OCI-LY1 (cell line): ENCODE measurements around the gene ZNF710.

Source experiments
- H2AFZ ChIP-seq: fragments of 200-600 bp; sonication (generic), shearing (Covaris generic); 2 replicates; pipeline ENCODE4 v1.6.0; 2014; ENCODE audit warnings: antibody characterized with exemption, mild to moderate bottlenecking, low read length
- H3F3A ChIP-seq: fragments of 200-600 bp; sonication (generic), shearing (Covaris generic); 2 replicates; pipeline ENCODE4 v1.6.0; 2014; ENCODE audit warnings: mild to moderate bottlenecking, antibody characterized with exemption, low read length, moderate library complexity; ENCODE audit not compliant: insufficient read depth
- H3K27ac ChIP-seq: fragments of 200-600 bp; sonication (generic); 2 replicates; pipeline ENCODE4 v1.5.1; 2014; ENCODE audit warnings: low read length, mixed run types, mild to moderate bottlenecking, low read depth; ENCODE audit not compliant: poor library complexity, severe bottlenecking
- H3K27me3 ChIP-seq: fragments of 200-600 bp; sonication (generic); 2 replicates; pipeline ENCODE4 v1.6.0; 2014; ENCODE audit warnings: antibody characterized with exemption, mild to moderate bottlenecking, low read length, moderate library complexity; ENCODE audit not compliant: insufficient read depth
- H3K36me3 ChIP-seq: fragments of 200-600 bp; sonication (generic); 2 replicates; pipeline ENCODE4 v1.6.1; 2014; ENCODE audit warnings: mild to moderate bottlenecking, antibody characterized with exemption, low read length, moderate library complexity, mixed read lengths; ENCODE audit not compliant: insufficient read depth
- H3K4me1 ChIP-seq: fragments of 200-600 bp; sonication (generic); 2 replicates; pipeline ENCODE4 v1.5.1; 2014; ENCODE audit warnings: mild to moderate bottlenecking, low read length, moderate library complexity; ENCODE audit not compliant: insufficient read depth, severe bottlenecking
- H3K4me2 ChIP-seq: fragments of 200-600 bp; sonication (generic), shearing (Covaris generic); 2 replicates; pipeline ENCODE4 v1.6.1; 2014; ENCODE audit warnings: low read length
- H3K4me3 ChIP-seq: fragments of 200-600 bp; sonication (generic); 2 replicates; pipeline ENCODE4 v1.5.1; 2014; ENCODE audit warnings: low read length, low read depth, mild to moderate bottlenecking, mixed read lengths; ENCODE audit not compliant: poor library complexity, severe bottlenecking
- H3K79me2 ChIP-seq: fragments of 200-600 bp; shearing (Covaris generic); 2 replicates; pipeline ENCODE4 v1.6.1; 2016; ENCODE audit warnings: mixed run types, low read length, mixed read lengths; ENCODE audit not compliant: insufficient read depth
- H3K9ac ChIP-seq: fragments of 200-600 bp; sonication (generic), shearing (Covaris generic); 2 replicates; pipeline ENCODE4 v1.6.1; 2014; ENCODE audit warnings: mild to moderate bottlenecking, low read length, mixed read lengths
- H3K9me2 ChIP-seq: fragments of 200-600 bp; sonication (generic), shearing (Covaris generic); 2 replicates; pipeline ENCODE4 v1.6.1; 2014; ENCODE audit warnings: low read depth, mild to moderate bottlenecking, low read length, mixed read lengths
- H3K9me3 ChIP-seq: fragments of 200-600 bp; shearing (Covaris generic); 2 replicates; pipeline ENCODE4 v1.6.1; 2014; ENCODE audit warnings: low read length, mixed read lengths
- H4K20me1 ChIP-seq: fragments of 200-600 bp; sonication (generic), shearing (Covaris generic); 2 replicates; pipeline ENCODE4 v1.6.0; 2016; ENCODE audit warnings: mild to moderate bottlenecking, low read length; ENCODE audit not compliant: insufficient read depth
- CTCF ChIP-seq: fragments of 200-600 bp; sonication (generic), shearing (Covaris generic); IDR thresholded peaks from 2 replicates; pipeline ENCODE4 v1.5.1; 2017; ENCODE audit warnings: mild to moderate bottlenecking, antibody characterized with exemption, low read length, moderate library complexity, mixed read lengths
- EZH2 ChIP-seq: fragments of 200-600 bp; sonication (generic), shearing (Covaris generic); IDR thresholded peaks from 2 replicates; pipeline ENCODE4 v1.8.0; 2017; ENCODE audit warnings: borderline replicate concordance, mixed run types, mild to moderate bottlenecking, antibody characterized with exemption, low read length, moderate library complexity, mixed read lengths

The ZNF710 gene

GRCh38 chr15:90001683-90002427 lies 731 bp downstream of the ZNF710 start:
- H3K4me2 ChIP-seq = peak overlapping the region; percentile 92

GRCh38 chr15:90002428-90002844 lies 1.3 kb downstream of the ZNF710 start:
- Histone ChIP-seq H3K9me3 (no peaks in the 10 kb centered on the region), H2AFZ (no peak overlapping the region), H3K27ac (peak overlapping the region; percentile 48), H3F3A (no peaks in the 10 kb centered on the region), H3K9ac (peak overlapping the region; percentile 73), H3K79me2 (peaks cover 11% of the 10 kb centered on the region; the same call in 1 of the 2 replicates), H4K20me1 (no peaks in the 10 kb centered on the region), H3K4me2 (peak overlapping the region; percentile 92), H3K36me3 (peaks cover 13% of the 10 kb centered on the region; the same call in 1 of the 2 replicates), H3K4me3 (peak overlapping the region; percentile 80), H3K4me1 (peaks cover 64% of the 10 kb centered on the region), H3K27me3 (no peaks in the 10 kb centered on the region), H3K9me2 (no peaks in the 10 kb centered on the region)
- TF ChIP-seq CTCF (no peak), EZH2 (no peak)

More at GRCh38 chr15:90001683-90002427, 731 bp downstream of the ZNF710 start:
- Histone ChIP-seq H3K27me3 (no peaks in the 10 kb centered on the region), H3K4me1 (peaks cover 58% of the 10 kb centered on the region), H3F3A (no peaks in the 10 kb centered on the region), H4K20me1 (no peaks in the 10 kb centered on the region), H3K9me3 (no peaks in the 10 kb centered on the region), H3K9me2 (no peaks in the 10 kb centered on the region), H3K9ac (peak overlapping the region; percentile 83), H3K79me2 (peaks cover 6% of the 10 kb centered on the region; the same call in 1 of the 2 replicates), H2AFZ (no peak overlapping the region), H3K4me3 (peak overlapping the region; percentile 80), H3K36me3 (peaks cover 13% of the 10 kb centered on the region; the same call in 1 of the 2 replicates), H3K27ac (no peak overlapping the region)
- TF ChIP-seq EZH2 (no peak), CTCF (no peak)

- TF ChIP-seq CTCF (no peak), EZH2 (no peak)
- no peaks in the 10 kb centered on the region for H4K20me1 ChIP-seq
- no peaks in the 10 kb centered on the region for H3K9me3 ChIP-seq
- H3K79me2 ChIP-seq = peaks cover 13% of the 10 kb centered on the region
- peak overlapping the region; percentile 59 for H3K27ac ChIP-seq
- no peak overlapping the region for H2AFZ ChIP-seq
- H3K4me1 ChIP-seq = peaks cover 69% of the 10 kb centered on the region
- H3K4me2 ChIP-seq = peak overlapping the region; percentile 92; the same call in 1 of the 2 replicates
- no peaks in the 10 kb centered on the region for H3K9me2 ChIP-seq
- H3F3A ChIP-seq = no peaks in the 10 kb centered on the region
- no peaks in the 10 kb centered on the region for H3K27me3 ChIP-seq
- peak overlapping the region; percentile 80 for H3K4me3 ChIP-seq
- H3K36me3 ChIP-seq = peaks cover 13% of the 10 kb centered on the region; the same call in 1 of the 2 replicates
- H3K9ac ChIP-seq = peak overlapping the region; percentile 73; the same call in 1 of the 2 replicates
These were observed 2.6 kb downstream of the ZNF710 start for GRCh38 chr15:90003736-90004135.
